Measurements from ENCODE around the gene BTN3A1.

- TF ChIP-seq ZSCAN30 (tag by site-specific recombination; IDR thresholded peaks at IDR 0.05) (no peak), ZNF114 (tag by site-specific recombination; IDR thresholded peaks at IDR 0.05) (no peak)
- TF ChIP-seq, protein P1, sequence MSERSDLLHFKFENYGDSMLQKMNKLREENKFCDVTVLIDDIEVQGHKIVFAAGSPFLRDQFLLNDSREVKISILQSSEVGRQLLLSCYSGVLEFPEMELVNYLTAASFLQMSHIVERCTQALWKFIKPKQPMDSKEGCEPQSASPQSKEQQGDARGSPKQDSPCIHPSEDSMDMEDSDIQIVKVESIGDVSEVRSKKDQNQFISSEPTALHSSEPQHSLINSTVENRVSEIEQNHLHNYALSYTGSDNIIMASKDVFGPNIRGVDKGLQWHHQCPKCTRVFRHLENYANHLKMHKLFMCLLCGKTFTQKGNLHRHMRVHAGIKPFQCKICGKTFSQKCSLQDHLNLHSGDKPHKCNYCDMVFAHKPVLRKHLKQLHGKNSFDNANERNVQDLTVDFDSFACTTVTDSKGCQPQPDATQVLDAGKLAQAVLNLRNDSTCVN (tag by site-specific recombination; optimal IDR thresholded peaks at IDR 0.05): no peak
- TF ChIP-seq, protein P2, sequence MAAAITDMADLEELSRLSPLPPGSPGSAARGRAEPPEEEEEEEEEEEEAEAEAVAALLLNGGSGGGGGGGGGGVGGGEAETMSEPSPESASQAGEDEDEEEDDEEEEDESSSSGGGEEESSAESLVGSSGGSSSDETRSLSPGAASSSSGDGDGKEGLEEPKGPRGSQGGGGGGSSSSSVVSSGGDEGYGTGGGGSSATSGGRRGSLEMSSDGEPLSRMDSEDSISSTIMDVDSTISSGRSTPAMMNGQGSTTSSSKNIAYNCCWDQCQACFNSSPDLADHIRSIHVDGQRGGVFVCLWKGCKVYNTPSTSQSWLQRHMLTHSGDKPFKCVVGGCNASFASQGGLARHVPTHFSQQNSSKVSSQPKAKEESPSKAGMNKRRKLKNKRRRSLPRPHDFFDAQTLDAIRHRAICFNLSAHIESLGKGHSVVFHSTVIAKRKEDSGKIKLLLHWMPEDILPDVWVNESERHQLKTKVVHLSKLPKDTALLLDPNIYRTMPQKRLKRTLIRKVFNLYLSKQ (tag by site-specific recombination; IDR thresholded peaks at IDR 0.05; ENCODE audit: borderline replicate concordance): no peak
These were observed 20.0 kb upstream of the BTN3A1 start for GRCh38 chr6:26382121-26382520.
